ENCODE data around the gene KIAA1328.
"Not testable (repeated sequence)": the region's sequence is repeated elsewhere in the genome, so short reads cannot be mapped to it uniquely, and the experiment has no call there.

KIAA1328 gene

GRCh38 chr18:37162551-37162950 lies 333.6 kb downstream of the KIAA1328 start:
- no peak for FAIRE-seq

GRCh38 chr18:37163119-37163518 lies 334.2 kb downstream of the KIAA1328 start:
- FAIRE-seq: no peak

GRCh38 chr18:37166491-37166890 lies 337.6 kb downstream of the KIAA1328 start:
- no peak for FAIRE-seq

GRCh38 chr18:37166966-37167365 lies 338.0 kb downstream of the KIAA1328 start:
- not testable (repeated sequence) for FAIRE-seq

GRCh38 chr18:37170984-37171383 lies 342.1 kb downstream of the KIAA1328 start:
- no peak for FAIRE-seq

GRCh38 chr18:37173384-37173783 lies 344.5 kb downstream of the KIAA1328 start:
- FAIRE-seq: no peak

GRCh38 chr18:37175727-37176620 lies 347.0 kb downstream of the KIAA1328 start:
- FAIRE-seq: no peak

GRCh38 chr18:37176621-37176934 lies 347.7 kb downstream of the KIAA1328 start:
- FAIRE-seq: no peak

- no peak for FAIRE-seq
These were observed 350.5 kb downstream of the KIAA1328 start for GRCh38 chr18:37179384-37179783.

- no peak for FAIRE-seq
These were observed 351.2 kb downstream of the KIAA1328 start for GRCh38 chr18:37180086-37180485.

GRCh38 chr18:37182340-37183135 lies 353.6 kb downstream of the KIAA1328 start:
- no peak for FAIRE-seq

GRCh38 chr18:37184209-37184868 lies 355.4 kb downstream of the KIAA1328 start:
- FAIRE-seq: no peak

GRCh38 chr18:37188016-37188791 lies 359.3 kb downstream of the KIAA1328 start:
- FAIRE-seq: no peak

- no peak for FAIRE-seq
These were observed 370.8 kb downstream of the KIAA1328 start for GRCh38 chr18:37199741-37200140.

GRCh38 chr18:37207343-37207742 lies 378.4 kb downstream of the KIAA1328 start:
- no peak for FAIRE-seq

- FAIRE-seq: no peak
These were observed 381.9 kb downstream of the KIAA1328 start for GRCh38 chr18:37210781-37211180.

- FAIRE-seq: no peak
These were observed 389.2 kb downstream of the KIAA1328 start for GRCh38 chr18:37218022-37218590.

GRCh38 chr18:37219257-37219656 lies 390.3 kb downstream of the KIAA1328 start:
- FAIRE-seq: no peak

- FAIRE-seq: no peak
These were observed 393.5 kb downstream of the KIAA1328 start for GRCh38 chr18:37222354-37222998.

- FAIRE-seq: no peak
These were observed 394.1 kb downstream of the KIAA1328 start for GRCh38 chr18:37222999-37223378.

GRCh38 chr18:37225279-37225678 lies 396.4 kb downstream of the KIAA1328 start:
- no peak for FAIRE-seq

GRCh38 chr18:37230768-37231167 lies 401.8 kb downstream of the KIAA1328 start:
- FAIRE-seq: no peak
